ENCODE results near the gene CCDC171.

Gene CCDC171

GRCh38 chr9:16023446-16023845 is 470.6 kb downstream of the CCDC171 start:
- TF ChIP-seq CTCF (IDR thresholded peaks at IDR 0.05; ENCODE audit: low read depth, low read length): no peak
- DNase-seq (ENCODE audit: extremely low read depth, low read depth): no peak
